NB4 (cell line): Measurements from ENCODE around the gene OR2H2.

Experiments used
- DNase-seq: peaks from one replicate; pipeline ENCODE4 v3.0.0; 2010; ENCODE audit warnings: low read depth
- H3K4me3 ChIP-seq: one replicate; pipeline ENCODE4 v1.5.1; 2011; ENCODE audit warnings: mild to moderate bottlenecking, low read depth, low read length, moderate library complexity
- MYC ChIP-seq: IDR thresholded peaks from 2 replicates; pipeline ENCODE4 v1.6.1; 2011; ENCODE audit warnings: low read depth, low read length
- POLR2A ChIP-seq: IDR thresholded peaks from 2 replicates; pipeline ENCODE4 v1.6.1; 2011; ENCODE audit warnings: mild to moderate bottlenecking; ENCODE audit not compliant: insufficient read length; ENCODE audit errors: extremely low read depth
- TF ChIP-seq, protein P1 (sequence below): IDR thresholded peaks from one replicate; pipeline ENCODE4 v1.5.1; 2012; ENCODE audit warnings: low read depth, low read length
- TF ChIP-seq, protein P2 (sequence below): IDR thresholded peaks from 2 replicates; pipeline ENCODE4 v1.6.1; 2011; ENCODE audit warnings: low read depth, low read length

OR2H2 gene

DNA sequence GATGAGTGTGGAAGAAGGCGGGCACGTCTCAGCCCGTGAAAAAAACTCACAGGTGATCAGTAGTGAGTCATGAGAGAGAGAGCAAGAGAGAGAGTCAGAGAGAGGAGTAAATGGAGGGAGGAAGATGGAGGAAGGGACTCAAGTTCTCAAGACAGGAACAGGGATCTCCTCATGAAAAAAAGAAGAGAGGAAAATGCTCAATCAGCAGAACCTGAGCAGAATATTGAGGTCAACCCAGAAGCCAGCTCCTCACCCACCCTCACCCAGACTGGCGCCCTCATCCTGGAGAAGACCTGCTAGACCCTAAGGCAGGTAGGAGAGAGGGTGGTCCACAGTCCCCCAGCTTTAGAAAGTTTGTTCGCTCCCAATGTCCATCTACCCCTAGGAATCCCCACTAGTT, 30.2 kb upstream of the OR2H2 start:
- no peak for DNase-seq
- no peak for TF ChIP-seq POLR2A
- TF ChIP-seq, protein P1, sequence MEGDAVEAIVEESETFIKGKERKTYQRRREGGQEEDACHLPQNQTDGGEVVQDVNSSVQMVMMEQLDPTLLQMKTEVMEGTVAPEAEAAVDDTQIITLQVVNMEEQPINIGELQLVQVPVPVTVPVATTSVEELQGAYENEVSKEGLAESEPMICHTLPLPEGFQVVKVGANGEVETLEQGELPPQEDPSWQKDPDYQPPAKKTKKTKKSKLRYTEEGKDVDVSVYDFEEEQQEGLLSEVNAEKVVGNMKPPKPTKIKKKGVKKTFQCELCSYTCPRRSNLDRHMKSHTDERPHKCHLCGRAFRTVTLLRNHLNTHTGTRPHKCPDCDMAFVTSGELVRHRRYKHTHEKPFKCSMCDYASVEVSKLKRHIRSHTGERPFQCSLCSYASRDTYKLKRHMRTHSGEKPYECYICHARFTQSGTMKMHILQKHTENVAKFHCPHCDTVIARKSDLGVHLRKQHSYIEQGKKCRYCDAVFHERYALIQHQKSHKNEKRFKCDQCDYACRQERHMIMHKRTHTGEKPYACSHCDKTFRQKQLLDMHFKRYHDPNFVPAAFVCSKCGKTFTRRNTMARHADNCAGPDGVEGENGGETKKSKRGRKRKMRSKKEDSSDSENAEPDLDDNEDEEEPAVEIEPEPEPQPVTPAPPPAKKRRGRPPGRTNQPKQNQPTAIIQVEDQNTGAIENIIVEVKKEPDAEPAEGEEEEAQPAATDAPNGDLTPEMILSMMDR, result no peak
- TF ChIP-seq MYC, result no peak
- TF ChIP-seq, protein P2, sequence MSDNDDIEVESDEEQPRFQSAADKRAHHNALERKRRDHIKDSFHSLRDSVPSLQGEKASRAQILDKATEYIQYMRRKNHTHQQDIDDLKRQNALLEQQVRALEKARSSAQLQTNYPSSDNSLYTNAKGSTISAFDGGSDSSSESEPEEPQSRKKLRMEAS, result no peak
- no peak overlapping the region for H3K4me3 ChIP-seq

DNA sequence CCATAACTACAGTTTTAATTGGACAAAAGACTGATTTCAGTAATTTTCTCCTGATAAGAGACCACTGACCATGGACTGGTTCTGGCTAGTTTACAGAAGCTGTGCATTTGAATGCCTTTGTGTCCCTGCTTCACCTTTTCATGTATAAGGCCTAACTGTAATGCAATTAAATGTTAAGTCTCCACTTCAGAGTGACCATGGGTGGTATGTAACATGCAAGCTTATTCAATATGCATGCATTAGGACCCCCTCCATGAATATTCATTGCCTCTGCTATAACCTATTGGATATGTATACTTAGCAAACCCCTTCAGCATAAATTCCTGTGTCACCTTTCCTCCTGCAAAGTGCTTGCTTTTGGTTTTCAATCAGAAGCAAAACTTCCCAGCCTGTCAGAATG, 27.6 kb upstream of the OR2H2 start:
- DNase-seq, result no peak
- TF ChIP-seq POLR2A (no peak), MYC (no peak)
- TF ChIP-seq, protein P1, result no peak
- TF ChIP-seq, protein P2, result no peak

DNA sequence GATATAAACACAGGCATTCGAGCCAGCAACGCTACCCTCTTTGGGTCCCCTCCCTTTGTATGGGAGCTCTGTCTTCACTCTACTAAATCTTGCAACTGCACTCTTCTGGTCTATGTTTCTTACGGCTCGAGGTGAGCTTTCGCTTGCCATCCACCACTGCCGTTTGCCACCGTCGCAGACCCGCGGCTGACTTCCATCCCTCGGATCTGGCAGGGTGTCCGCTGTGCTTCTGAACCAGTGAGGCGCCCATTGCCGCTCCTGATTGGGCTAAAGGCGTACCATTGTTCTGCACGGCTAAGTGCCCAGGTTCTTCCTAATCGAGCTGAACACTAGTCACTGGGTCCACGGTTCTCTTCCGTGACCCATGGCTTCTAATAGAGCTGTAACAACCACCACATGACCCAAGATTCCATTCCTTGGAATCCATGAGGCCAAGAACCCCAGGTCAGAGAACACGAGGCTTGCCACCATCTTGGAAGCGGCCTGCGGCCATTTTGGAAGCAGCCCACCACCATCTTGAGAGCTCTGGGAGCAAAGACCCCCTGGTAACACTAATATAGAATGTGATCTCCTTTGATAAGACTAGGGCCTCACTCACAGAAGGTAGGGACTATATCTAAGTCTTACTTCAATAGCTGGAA, 26.4 kb upstream of the OR2H2 start:
- no peak overlapping the region for H3K4me3 ChIP-seq
- TF ChIP-seq, protein P2, result no peak
- TF ChIP-seq MYC (no peak), POLR2A (no peak)
- TF ChIP-seq, protein P1, result no peak
- DNase-seq, result no peak

More for the DNA sequence above, 27.6 kb upstream of the OR2H2 start:
- H3K4me3 ChIP-seq, result no peak overlapping the region

DNA sequence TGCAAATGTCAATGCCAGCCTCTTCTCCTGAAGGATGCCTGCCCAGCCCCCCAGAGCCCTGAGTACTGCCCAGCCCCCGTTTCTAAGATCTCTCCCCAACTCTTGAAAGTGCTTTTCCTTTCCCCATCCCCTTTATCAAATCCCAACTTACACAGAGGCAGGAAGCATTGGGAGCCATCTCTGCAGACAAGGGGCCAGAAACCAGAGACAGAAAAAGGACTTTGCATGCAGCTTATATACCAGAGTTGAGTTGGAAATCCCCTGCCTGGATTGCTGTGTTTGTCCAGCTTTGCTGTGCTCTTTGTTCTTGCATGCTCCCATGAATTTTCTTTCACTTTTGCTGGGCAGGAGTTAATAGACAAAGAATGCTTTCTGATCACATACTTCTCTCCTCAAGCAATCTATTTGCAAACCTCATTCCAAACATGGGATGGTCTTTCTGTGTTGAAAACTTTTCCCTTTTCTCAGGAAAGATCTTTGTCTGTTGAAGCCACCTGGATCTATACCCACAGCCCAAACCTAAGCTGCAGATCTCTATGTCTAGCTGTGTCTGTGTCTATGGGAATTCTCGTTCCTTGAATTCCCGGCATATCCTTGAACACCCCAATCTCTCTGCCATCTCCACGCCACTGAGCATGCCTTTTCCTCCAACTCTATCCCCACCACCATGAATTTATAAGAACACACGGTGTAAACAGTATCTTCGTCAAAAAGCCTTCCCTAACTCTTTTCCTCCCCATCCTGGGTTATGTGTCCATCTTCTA, 25.2 kb upstream of the OR2H2 start, which contains the start of gene UBD:
TSS of gene UBD (minus strand) at position 209 of the 764 bp plus-strand sequence. CDS start at position 178, 31 bp downstream.
- H3K4me3 ChIP-seq, result no peak within 1 kb of the TSS
- no peak for TF ChIP-seq MYC
- TF ChIP-seq, protein P1, result no peak
- DNase-seq, result no peak

DNA sequence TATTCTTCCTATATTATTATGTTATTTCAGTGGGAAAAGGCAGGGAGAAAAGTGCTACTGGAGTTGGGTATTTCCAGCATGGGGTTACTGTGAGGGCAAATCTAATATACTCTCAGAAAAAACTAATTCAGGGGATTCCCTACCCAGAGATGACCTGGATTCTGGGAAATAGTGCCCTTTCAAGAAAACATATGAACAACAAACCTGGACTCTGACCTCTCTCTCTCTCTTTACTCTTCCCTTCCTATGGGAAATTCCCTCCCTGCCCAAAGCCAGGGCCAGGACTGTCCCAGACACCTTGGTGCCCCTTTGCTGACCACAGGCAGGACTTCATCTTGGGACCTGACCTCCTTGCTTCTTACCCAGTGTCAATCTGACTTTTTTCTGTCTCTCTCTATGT, 23.8 kb upstream of the OR2H2 start:
- DNase-seq, result no peak
- H3K4me3 ChIP-seq, result no peak overlapping the region
- TF ChIP-seq POLR2A (no peak), MYC (no peak)
- TF ChIP-seq, protein P1, result no peak
- TF ChIP-seq, protein P2, result no peak
